IMR-90 (cell line): ENCODE measurements around the gene ZNF677.

Experiments
- CTCF ChIP-seq: conservative IDR thresholded peaks from 2 replicates; pipeline ENCODE4 v1.5.1; 2012; ENCODE audit warnings: mild to moderate bottlenecking, low read depth, low read length, improper control_type of control experiment
- POLR2A ChIP-seq: IDR thresholded peaks from 2 replicates; pipeline ENCODE4 v1.6.1; 2012; ENCODE audit warnings: mild to moderate bottlenecking, low read depth, low read length
- USF2 ChIP-seq: fragments of 150-350 bp; IDR thresholded peaks from 2 replicates; pipeline ENCODE4 v1.6.1; 2017; ENCODE audit warnings: mild to moderate bottlenecking, antibody characterized with exemption, low read length, low read depth

DNA sequence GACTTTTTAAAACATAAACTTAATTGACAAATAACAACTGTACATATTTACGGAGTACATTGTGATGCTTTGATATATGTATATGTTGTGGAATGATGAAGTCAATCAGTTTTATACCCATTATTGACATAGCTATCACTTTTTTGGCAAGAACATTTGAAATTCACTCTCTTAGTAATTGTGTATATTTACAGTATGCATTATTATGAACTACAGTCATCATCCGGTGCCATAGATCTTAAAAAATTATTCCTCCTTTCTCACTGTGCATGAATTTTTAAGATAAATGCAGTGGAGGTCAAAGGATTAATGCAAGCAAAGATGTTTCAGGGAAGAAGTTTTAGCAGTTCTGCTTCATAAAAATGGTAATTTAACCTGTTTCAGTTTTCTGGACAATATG lies 20.8 kb upstream of the ZNF677 start:
- no peak for TF ChIP-seq CTCF
- no peak for TF ChIP-seq POLR2A
- TF ChIP-seq USF2 = no peak
